Left kidney (tissue), 2 donors: ENCODE data around the gene DIRAS2. TPM values are rescaled to one million over a fixed set of nuclear protein-coding genes. Genes with fewer than 3 reads are reported as not detected.

Experiments used
- DNase-seq: peaks from one replicate; pipeline ENCODE4 v3.0.0-alpha.2; 2013
- polyA plus RNA-seq: library from polyadenylated mRNA; unstranded; fragments of 120-200 nt; gene quantifications from one replicate; pipeline ENCODE4 v1.2.1, GENCODE V29; 2013; ENCODE audit not compliant: insufficient read length

DIRAS2 gene
- polyA plus RNA-seq, 1 donor, result 5.2 TPM

DNA sequence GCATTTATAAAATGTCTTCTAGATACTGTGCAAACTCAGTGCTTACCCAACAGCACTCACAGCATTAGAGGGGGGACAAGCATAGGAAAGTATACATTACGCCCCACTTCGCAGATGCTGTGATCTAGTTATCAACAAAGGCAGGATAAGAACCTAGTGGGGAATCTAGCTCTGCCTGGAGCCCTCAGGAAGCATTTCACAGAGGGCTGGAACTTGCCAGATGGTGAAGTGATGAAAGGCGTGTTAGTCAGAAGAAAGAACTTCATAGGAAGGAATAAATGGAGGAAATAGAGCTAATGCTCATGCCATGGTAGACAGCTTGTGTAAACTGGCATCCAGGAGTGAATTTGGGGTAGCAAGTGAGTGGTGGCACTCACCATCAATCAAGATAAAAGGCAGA, 25.8 kb downstream of the DIRAS2 start:
- DNase-seq, result no peak

GRCh38 chr9:90613502-90613901, 29.1 kb downstream of the DIRAS2 start:
- no peak for DNase-seq

- DNase-seq, result no peak
These were observed 29.7 kb downstream of the DIRAS2 start for GRCh38 chr9:90612957-90613356.

- no peak for DNase-seq
These were observed 31.1 kb downstream of the DIRAS2 start for GRCh38 chr9:90611568-90611967.

DNA sequence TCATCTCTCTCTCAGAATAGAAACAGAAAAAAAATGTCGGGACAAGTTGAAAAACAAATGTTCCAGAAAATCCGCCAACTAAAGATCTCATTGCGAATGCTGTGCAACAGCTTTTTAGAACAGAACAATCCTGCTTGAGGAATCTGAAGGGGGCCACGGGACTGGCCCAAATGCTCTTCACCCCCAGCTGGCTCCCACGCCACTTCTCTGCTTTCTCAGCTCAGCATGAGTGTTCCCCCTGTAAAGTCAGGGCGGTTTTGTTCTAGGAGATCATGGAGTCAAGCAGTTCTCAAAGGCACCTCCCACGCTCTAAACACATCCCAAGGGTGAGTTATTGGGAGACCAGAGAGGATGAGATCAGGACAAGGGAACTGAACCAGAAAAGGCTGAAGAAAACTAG, 31.5 kb downstream of the DIRAS2 start:
- no peak for DNase-seq

- DNase-seq, result no peak
These were observed 34.7 kb downstream of the DIRAS2 start for GRCh38 chr9:90607701-90608516.

- no peak for DNase-seq
These were observed 42.6 kb downstream of the DIRAS2 start for GRCh38 chr9:90600029-90600428.

GRCh38 chr9:90598191-90598590, 44.4 kb downstream of the DIRAS2 start:
- DNase-seq, result no peak

GRCh38 chr9:90593646-90594045, 49.0 kb downstream of the DIRAS2 start:
- no peak for DNase-seq

GRCh38 chr9:90580576-90580975, 62.0 kb downstream of the DIRAS2 start:
- DNase-seq, result no peak

GRCh38 chr9:90579181-90579580, 63.4 kb downstream of the DIRAS2 start:
- DNase-seq, result no peak

DNA sequence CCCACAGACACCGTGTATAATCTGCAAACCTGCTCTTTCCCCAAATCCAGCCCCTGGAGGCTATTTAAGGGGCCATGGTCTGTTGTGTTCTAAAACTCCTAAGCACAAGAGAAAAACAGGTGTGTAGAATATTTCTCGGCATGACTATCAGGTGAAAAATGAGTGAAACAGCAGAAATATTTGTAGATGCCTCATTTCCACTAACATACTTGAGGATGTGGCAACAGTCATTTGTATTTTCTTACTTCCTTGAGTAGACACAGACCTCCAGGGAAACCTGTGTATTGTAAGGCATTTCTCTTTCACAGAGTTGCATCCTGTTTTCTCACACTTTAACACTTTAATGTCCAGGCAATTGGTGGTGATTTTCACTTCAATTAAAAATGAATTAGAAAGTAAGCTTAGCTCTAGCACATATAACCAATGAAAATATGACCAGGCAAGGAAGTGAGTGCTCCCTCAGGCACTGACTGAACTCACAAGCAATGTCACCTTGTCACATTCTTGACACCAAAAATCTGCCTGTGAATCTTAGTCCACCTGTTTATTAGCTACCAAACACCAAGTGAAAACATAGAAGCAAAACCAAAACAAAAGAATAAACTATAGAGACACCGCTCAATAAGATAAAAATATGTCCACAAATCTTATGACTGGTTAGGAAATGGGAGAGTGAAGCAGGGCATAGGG, 64.4 kb downstream of the DIRAS2 start:
- DNase-seq, result no peak

DNA sequence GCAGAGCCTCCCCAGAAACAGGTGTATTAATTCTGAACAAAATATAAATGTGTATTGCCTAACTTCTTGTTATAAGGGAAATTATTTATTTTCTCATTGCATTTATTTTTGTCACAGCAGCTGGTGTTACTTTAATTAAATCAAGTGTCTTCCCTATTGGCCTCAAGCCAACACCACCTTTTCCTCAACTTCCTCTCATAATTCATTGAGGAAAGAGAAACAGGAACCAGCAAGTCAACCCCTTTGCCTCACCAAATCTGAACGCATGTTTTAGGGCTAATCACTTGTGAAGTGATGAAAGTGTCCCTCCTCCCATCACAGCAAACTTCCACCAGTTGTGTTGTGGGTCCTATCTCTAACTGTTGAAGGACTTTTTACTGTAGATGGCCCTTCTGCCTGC, 73.1 kb downstream of the DIRAS2 start:
- DNase-seq, result no peak

- DNase-seq, result no peak
These were observed 74.0 kb downstream of the DIRAS2 start for GRCh38 chr9:90568667-90569066.

DNA sequence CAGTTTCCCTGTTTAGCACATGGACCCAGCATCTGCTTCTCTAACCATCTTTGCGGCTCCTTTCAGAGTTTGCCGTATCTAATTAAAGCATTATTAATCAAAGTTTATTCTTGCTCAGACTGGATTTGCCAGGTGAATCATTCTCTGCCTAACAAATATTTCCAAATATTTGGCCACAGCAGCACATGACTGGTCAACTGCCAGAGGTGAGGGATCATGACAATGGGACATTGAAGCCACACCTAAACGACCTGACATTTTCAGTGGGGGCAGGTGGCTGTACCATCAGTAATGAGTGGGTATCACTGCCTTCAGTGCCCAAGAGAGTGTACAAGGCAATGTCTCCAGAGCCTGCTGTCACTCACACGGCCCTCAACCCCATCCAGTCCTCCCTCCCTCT, 80.4 kb downstream of the DIRAS2 start:
- no peak for DNase-seq

Other genes starting within 250 kb of the DIRAS2 start
- 26.2 TPM for gene SYK, start 159.0 kb upstream of the DIRAS2 start, polyA plus RNA-seq